ENCODE data around the gene IGSF23.
A peak's percentile ranks its signal among the peaks of the same experiment; 100 is the strongest.

The IGSF23 gene

DNA sequence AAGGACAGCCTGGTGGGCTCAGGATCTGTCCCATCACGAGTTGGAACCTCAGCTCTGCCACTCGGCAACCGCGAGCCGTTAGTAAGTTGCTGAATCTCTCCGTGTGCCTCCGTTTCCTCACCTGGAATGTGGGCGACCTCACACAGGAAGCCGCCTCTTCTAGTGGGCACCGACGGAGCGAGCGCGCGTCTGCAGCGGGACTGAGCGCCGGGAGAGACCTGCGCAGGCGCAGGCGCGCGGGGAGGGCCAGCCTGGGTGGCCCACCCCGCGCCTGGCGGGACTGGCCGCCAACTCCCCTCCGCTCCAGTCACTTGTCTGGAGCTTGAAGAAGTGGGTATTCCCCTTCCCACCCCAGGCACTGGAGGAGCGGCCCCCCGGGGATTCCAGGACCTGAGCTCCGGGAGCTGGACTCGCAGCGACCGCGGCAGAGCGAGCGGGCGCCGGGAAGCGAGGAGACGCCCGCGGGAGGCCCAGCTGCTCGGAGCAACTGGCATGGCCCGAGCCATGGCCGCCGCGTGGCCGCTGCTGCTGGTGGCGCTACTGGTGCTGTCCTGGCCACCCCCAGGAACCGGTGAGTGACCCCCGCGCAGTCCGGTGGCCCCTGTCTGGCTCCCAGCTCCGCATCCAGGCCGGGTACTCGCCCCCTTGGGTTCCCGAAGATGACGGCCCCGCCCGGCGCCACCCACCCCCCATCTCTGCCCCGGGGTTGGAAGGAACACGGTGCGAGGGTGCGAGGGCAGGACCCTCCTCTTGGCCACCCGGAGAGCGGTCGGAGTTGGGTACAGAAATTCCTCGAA lies 30.4 kb downstream of the IGSF23 start, which contains the start of gene PVR:
Gene PVR, plus strand, starts transcription at position 306 of the 797 bp plus-strand sequence. Its CDS starts 187 bp downstream, at position 493.
- DNase-seq = peak; percentile 58

DNA sequence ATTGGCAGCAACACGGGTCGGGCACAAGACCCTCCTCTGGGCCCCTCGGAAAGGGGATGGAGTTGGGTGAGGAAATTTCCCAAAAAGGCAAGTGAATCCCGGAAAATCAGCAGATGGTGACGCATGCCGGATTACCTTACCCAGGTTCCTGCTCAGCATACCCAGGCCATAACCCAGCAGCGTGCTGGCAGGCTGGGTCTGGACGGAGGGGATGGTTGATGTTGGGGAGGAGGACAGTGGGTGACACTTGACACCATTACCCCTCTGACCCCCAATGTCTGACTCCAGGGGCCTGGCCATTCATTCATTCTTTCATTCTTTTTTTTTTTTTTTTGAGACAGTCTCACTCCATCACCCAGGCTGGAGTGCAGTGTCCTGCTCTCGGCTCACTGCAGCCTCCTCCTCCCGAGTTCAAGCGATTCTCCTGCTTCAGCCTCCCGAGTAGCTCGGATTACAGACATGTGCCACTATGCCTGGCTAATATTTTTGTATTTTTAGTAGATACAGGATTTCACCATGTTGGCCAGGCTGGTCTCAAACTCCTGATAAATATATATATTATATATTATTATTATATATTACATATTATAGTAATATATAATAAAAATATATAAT lies 31.1 kb downstream of the IGSF23 start:
- peak; percentile 18 for DNase-seq

DNA sequence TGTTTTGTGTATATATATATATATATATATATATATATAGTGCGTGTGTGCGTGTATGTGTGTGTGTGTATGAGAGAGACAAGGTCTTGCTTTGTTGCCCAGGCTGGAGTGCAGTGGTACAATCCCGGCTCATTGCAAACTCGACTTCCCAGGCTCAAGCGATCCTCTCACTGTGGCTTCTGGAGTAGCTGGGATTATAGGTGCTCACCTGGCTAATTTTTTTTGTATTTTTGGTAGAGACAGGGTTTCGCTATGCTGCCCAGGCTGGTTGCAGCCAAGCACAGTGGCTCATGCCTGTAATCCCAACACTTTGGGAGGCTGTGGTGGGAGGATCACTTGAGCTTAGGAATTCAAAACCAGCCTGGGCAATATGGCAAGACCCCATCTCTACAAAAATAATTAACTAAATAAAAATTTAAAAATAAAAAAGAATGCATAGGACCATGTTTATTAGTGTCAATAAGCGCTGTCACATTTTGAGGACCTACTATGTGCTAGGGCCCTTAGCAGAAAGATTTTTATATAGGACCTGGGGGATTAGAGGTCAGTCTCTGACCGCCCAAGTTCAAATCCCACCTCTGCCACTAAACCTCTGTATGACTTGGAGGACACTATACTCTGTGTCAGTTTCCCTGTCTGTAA lies 32.2 kb downstream of the IGSF23 start:
- no peak for DNase-seq

DNA sequence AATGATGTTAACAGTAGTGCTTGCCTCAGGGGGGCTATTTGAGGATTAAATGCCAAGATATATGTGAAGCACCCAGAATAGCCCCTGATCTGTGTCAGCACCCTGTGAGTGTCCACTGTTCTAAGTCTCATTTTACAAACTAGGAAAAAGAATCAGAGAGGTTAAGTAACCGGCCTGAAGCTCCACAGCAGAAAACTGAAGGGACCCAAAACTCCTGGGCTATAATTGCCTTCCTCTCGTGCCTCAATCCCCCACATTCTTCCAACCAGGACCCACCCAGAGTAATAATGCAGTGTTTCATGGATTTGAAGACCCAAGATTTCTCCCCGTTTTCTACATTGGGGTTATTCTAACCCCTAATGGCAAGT lies 32.7 kb downstream of the IGSF23 start:
- DNase-seq = no peak

DNA sequence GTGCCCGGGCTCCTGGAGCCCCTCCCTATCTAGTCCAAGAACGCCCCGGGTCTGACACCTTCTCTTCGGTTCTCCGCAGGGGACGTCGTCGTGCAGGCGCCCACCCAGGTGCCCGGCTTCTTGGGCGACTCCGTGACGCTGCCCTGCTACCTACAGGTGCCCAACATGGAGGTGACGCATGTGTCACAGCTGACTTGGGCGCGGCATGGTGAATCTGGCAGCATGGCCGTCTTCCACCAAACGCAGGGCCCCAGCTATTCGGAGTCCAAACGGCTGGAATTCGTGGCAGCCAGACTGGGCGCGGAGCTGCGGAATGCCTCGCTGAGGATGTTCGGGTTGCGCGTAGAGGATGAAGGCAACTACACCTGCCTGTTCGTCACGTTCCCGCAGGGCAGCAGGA lies 33.8 kb downstream of the IGSF23 start:
- DNase-seq = no peak

DNA sequence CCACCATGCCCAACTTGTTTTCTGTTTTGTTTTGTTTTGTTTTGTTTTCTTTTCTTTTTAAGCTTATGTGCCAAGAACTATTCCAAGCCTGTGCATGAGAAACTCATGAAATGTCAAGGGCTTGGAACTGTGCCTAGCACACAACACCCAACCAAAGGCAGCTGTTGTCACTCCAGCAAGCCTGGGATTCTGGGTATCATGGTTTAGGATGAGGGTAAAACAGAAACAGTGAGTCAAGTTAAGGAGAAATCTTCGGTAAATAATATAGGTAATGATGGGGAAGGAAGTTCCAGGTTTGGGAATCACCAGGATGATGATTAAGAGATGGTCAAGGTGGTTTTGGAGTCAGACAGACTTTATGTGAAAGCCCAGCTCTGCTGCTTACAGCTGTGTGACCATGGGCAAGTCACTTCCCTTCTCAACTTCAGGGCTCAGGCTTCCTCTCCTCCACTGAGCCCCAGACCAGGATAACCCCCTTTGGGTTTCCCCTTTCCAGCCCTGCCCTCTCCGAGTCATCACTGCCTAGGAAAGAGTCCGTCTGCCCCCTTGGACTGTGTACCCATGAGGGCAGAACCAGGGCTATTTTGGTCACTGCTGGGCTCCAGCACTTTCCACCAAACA lies 35.4 kb downstream of the IGSF23 start:
- DNase-seq = no peak

DNA sequence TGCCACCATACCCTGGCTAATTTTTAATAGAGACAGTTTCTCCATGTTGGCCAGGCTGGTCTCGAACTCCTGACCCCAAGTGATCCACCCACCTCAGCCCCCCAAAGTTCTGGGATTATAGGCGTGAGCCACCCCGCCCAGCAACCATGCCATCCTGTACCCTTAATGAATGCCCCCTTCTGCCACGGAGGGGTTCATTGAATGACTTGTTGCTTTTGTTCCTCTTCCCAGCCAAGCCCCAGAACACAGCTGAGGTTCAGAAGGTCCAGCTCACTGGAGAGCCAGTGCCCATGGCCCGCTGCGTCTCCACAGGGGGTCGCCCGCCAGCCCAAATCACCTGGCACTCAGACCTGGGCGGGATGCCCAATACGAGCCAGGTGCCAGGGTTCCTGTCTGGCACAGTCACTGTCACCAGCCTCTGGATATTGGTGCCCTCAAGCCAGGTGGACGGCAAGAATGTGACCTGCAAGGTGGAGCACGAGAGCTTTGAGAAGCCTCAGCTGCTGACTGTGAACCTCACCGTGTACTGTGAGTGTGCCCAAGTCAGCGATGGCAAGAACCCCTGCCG lies 36.3 kb downstream of the IGSF23 start:
- no peak for DNase-seq

DNA sequence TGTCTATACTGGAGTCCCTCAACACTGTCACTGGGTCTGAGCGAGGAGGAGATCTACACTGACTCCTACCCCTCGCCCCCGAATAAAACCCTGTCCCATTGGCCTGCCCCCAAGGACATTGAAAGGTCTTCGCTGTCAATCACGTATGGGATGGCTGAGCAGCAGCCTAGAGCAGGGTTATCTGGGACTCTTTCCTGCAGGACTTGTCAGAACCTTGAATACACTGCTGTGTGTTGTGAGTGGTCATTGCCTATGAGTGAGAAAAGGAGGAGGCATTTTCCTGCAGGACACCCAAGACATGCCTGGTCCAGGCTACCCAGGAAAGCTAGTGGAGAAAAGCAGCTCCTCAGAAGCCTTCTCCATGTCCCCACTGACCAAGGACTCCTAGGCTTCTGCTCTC lies 40.0 kb downstream of the IGSF23 start:
- no peak for DNase-seq

DNA sequence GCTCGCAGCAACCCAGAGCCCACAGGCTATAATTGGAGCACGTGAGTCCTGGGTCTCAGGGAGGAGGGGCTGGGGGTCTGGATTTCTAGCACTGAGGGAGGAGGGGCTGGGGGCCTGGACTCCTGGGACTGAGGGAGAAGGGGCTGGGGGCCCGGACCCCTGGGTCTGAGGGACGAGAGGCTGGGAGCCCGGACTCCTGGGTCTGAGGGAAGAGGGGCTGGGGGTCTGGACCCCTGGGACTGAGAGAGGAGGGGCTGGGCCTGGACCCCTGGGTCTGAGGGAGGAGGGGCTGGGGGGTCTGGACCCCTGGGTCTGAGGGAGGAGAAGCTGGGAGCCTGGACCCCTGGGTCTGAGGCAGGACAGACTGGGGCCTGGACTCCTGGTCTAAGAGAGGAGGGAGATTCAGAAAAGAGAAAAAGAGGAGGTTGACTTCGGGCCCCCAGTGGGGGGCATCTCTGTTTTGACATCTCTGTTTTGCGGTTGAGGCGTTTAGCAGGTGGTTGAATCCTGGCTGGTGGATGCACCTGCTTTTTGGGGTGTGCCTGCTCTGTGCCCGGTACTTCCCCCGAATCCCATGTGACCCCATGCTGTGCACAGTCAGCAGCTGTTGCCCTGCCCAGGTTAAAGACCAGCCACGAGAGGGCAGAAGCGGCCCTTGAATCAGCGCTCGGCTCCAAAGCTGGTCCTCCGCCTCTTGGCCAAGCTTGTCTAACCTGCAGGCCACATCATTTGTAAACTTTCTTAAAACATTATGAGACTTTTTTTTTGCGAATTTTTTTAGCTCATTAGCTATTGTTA lies 40.8 kb downstream of the IGSF23 start:
- DNase-seq = no peak

DNA sequence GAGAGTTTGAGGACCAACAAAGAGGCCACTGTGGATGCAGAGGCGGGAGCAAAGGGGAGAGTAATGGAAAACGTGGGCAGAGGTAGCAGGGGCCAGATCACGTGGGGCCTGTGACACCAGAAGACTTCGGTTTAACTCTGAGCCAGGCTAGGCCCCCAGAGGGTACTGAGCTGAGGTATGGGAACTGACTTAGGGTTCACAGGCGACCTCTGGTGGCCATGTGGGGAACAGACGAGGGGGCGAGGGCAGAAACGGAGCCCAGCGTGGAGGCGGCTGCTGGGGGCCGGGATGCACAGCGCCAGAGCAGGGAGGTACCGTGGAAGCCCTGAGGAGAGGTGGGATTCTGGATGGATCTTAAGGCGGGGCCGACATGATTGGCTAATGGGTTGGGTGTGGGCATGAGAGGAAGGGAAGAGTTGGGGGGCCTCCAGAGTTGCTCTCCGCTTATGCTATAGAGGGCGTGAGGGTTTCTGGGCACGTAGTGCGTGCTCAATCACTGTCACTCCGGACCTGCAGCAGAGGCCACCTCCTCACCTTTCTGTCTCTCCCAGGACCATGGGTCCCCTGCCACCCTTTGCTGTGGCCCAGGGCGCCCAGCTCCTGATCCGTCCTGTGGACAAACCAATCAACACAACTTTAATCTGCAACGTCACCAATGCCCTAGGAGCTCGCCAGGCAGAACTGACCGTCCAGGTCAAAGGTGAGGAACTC lies 44.0 kb downstream of the IGSF23 start:
- no peak for DNase-seq

DNA sequence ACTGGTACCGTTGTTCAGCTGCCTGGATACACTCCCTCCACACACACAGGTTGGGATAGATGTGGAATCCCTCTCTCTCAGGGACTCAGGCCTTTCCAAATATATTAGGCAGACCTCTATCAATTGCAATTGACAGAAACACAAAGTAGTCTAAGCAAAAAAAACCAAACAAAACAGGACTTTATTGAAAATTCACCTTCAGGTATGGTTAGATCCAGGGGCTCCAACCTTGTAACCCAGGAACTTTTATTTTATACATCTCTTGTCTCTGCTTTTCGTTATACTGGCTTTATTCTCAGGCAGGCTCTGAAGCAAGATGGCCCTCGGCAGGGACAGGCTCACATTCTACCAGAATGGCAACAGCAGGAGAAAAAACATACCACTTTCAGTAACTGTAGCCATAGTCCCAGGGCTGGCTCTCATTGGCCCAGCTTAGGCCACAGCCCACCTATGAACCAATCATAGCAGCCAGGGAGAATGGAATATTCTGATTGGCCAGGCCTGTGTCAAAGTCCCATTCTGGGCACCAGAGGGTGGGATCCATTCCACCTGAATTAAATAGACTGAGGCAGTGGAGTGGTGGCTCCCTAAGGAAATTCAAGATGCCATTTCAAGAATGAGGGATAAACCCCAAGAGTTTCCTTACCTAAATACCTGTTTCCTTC lies 44.8 kb downstream of the IGSF23 start:
- DNase-seq = no peak

DNA sequence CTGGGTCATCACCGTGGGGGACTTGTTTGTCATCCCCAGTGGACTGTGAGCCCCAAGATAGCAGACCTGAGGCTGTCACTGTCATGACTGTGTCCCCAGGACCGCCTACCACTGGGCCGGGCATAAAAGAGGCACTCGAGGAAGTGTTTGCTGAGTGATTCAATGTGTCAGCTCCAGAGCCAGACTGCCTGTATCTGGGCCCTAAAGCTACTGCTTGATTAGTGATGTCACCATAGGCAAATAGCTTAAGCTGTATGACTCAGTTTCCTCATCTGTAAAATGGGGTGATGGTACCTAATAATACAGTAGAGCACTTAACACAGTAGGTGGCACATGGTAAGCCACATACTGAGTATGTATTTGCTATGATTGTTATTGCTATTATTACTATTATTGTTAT lies 46.7 kb downstream of the IGSF23 start:
- DNase-seq = no peak

DNA sequence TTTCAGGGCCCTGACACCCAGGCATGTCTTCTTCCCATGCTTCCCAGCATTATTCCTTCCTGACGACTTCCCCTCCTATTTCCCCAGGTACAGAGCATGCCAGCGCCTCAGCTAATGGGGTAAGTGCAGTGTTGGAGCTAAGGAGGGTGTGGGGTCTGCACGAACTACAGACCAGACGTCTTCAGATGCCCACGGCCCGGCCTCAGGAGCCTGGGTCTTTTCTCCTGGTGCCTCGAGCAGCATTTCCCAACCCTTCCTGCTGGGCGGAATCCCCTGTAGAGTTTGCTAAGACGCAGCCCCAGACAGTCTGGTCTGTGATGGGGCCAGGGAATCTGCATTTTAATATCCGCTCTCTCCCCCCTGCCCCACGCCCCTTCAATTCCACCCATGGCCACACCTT lies 47.8 kb downstream of the IGSF23 start:
- DNase-seq = no peak

DNA sequence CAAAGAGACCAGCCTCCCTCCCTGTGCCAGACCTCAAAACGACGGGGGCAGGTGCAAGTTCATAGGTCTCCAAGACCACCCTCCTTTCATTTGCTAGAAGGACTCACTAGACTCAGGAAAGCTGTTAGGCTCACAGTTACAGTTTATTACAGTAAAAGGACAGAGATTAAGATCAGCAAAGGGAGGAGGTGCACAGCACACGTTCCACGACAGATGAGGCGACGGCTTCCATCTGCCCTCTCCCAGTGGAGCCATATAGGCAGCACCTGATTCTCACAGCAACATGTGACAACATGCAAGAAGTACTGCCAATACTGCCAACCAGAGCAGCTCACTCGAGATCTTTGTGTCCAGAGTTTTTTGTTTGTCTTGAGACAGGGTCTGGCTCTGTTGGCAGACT lies 48.5 kb downstream of the IGSF23 start:
- DNase-seq = no peak

DNA sequence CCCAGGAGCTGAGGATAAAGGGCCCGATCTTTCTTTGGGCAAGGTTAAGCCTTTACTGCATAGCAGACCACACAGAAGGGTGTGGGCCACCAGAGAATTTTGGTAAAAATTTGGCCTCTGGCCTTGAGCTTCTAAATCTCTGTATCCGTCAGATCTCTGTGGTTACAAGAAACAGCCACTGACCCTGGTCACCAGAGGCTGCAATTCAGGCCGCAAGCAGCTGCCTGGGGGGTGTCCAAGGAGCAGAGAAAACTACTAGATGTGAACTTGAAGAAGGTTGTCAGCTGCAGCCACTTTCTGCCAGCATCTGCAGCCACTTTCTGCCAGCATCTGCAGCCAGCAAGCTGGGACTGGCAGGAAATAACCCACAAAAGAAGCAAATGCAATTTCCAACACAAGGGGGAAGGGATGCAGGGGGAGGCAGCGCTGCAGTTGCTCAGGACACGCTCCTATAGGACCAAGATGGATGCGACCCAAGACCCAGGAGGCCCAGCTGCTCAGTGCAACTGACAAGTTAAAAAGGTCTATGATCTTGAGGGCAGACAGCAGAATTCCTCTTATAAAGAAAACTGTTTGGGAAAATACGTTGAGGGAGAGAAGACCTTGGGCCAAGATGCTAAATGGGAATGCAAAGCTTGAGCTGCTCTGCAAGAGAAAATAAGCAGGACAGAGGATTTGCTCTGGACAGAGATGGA lies 49.5 kb downstream of the IGSF23 start:
- DNase-seq = no peak

DNA sequence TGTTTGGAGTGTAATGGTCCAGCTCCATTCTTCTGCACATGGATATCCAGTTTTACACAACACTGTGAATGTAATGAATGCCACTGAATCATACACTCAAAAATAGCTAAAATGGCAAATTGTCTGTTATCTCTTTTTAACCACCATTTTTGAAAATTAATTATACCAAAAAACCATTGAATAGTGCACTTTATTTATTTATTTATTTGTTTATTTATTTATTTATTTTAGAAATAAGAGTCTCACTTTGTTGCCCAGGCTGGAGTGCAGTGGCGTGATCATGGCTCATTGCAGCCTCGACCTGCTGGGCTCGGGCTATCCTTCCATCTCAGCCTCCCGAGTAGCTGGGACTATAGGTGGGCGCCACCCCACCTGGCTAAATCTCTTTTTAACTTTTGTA lies 50.6 kb downstream of the IGSF23 start:
- DNase-seq = no peak

DNA sequence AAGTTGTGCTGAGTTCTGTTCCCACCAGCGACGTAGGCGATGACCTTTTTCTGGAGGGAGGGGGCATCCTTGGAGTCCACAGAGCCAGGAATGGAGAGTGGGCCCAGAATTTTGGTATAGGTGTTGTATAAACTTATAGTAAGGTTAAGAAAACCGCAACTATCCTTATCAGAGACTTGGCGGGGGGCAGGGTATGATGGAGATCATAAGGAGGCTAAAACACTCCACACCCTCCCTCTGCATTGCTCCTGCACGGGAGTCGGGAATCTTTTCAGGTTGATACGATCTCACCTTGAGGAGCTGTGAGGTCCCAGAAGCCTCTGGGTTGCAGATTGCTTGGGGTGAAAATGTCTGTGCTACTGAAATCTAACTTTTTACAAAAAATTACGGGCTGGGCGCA lies 51.6 kb downstream of the IGSF23 start:
- no peak for DNase-seq

DNA sequence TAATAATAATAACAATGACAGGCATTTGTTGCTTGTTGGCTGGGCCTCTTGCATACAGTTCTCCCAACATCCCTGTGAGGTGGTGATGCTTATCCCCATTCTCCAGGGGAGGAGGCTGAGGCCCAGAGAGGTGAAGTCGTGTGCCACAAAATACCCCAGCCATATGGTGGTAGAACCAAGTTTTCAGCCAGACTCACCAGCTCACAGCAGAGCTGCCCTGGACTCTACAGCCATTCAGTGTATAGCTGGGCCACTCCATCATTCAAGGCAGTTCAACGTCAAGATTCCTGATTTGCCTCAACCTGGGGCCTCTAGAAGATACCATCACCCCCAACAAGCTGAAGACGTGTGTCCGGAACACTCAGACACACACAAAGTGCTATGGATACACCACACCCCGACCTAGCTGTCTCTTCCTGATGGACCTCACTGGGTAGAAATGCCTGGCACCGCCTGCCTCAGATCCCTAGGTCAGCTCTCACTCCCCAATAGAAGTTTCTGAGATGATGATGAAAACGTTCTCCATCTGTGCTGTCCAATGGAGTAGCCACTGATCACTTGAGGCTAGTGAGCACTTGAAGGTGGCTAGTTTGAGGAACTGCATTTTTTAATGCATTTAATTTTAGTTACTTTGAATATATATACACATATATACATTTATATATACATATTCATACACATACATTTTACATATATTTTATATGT lies 53.6 kb downstream of the IGSF23 start:
- DNase-seq = no peak

DNA sequence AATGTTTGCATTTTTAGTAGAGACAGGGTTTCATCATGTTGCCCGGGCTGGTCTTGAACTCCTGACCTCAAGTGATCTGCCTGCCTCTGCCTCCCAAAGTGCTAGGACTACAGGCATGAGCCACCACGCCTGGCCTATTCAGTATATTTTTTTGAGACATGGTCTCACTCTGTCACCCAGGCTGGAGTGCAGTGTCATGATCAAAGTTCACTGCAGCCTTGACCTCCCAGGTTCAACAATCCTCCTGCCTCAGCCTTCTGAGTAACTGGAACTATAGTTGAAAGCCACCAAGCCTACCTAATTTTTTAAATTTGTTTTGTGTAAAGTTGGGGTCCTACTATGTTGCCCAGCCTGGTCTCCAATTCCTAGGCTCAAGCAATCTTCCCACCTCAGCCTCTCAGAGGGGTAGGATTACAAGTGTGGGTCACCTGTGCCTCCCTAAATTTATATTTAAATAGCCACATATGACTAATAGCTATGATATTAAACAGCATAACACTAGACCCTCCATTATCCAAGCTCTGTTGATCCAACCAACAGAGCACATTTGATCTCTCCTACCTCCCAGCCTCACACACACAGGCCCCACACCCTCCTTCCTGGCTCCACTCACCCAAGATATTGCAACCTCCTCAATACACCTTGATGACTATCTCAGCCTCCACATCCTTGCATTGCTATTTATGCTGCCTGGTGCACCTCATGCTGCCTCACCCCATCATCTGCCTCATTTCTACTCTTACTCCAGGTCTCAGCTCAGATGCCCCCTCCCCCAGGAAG lies 55.8 kb downstream of the IGSF23 start:
- no peak for DNase-seq
